Peyer's patch (tissue), 4 donors: Measurements from ENCODE around the gene MYL6B. TPM values are rescaled to one million over a fixed set of nuclear protein-coding genes. Genes with fewer than 3 reads are reported as not detected.

Experiments
- DNase-seq, 3 donors: peaks; one replicate each; pipeline ENCODE4 v3.0.0-alpha.2; 2017 to 2019
- H3K27ac ChIP-seq, 4 donors: fragments of 200-600 bp; sonication (generic); one replicate each; pipeline ENCODE4 v1.5.1; 2016 to 2019
- H3K27me3 ChIP-seq, 2 donors: fragments of 200-600 bp; sonication (generic); one replicate each; pipeline ENCODE4 v1.5.1; 2019
- H3K36me3 ChIP-seq, 3 donors: fragments of 200-600 bp; sonication (generic); one replicate each; pipeline ENCODE4 v1.5.1; 2016 to 2019
- H3K4me1 ChIP-seq, 4 donors: fragments of 200-600 bp; sonication (generic); one replicate each; pipeline ENCODE4 v1.5.1; 2016 to 2019
- H3K4me3 ChIP-seq, 4 donors: fragments of 200-600 bp; sonication (generic); 1 replicate in 3 of 4; 2 replicates in 1 of 4; pipeline ENCODE4 v1.5.1; 2016 to 2019; ENCODE audit warnings: mild to moderate bottlenecking in 1 of 4
- H3K9me3 ChIP-seq, 4 donors: fragments of 200-600 bp; sonication (generic); one replicate each; pipeline ENCODE4 v1.5.1; 2016 to 2019; ENCODE audit warnings: mild to moderate bottlenecking in 1 of 4
- POLR2A ChIP-seq, 2 donors: fragments of 450-650 bp; IDR thresholded peaks; one replicate each; pipeline ENCODE4 v1.5.1; 2017; ENCODE audit warnings: antibody characterized with exemption in 2 of 2, mild to moderate bottlenecking in 2 of 2, moderate library complexity in 2 of 2
- total RNA-seq, 4 donors: library from RNA; depleted of rRNA; stranded (reverse); fragments of >200 nt; gene quantifications; one replicate each; pipeline ENCODE4 v1.1.0, GENCODE V29; 2016
- TF ChIP-seq, protein P1 (sequence below), 6 experiments: fragments of 450-650 bp in 4 of 6; fragments of 200-600 bp in 2 of 6; sonication (generic) in 1 of 6; IDR thresholded peaks; one replicate each; pipeline ENCODE4 v1.5.1; 2017 to 2019; ENCODE audit warnings: antibody characterized with exemption in 6 of 6, mild to moderate bottlenecking in 3 of 6, moderate library complexity in 1 of 6

MYL6B gene
- total RNA-seq, 4 donors from 2014 or later: 16.0 to 46.2 (median 21.3) TPM

DNA sequence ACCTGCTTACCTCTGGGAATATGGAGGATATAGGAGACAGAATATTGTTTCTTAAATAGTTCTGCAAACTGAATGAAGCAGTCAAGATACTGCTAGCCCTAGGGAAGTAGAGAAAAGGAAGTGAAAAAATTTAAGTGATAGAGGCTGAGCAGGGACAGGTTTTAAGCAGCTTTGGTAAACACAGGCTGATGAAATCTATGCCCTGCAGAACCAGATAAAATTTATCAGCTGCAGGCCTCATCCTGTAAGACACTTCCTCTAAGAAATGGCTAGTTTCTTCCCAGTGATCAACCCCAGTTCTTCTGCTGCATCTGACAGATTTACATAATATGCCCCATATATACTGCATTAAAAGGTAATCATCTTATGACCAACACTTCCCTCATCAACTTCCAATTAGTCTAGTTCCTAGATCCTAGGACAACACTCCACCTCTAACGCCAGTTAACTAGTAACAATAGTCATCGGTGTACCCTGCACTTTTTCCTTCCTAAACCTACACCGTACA lies 25.6 kb upstream of the MYL6B start:
- H3K9me3 ChIP-seq: no peaks in the 10 kb centered on the region
- H3K27ac ChIP-seq: peak overlapping the region; percentile 52 to 96 (median 80)
- H3K4me1 ChIP-seq: peaks cover 4 to 35% (median 17%) of the 10 kb centered on the region in 4 donors
- peaks cover 0 to 12% (median 0%) of the 10 kb centered on the region in 3 donors for H3K36me3 ChIP-seq
- no peaks in the 10 kb centered on the region for H3K27me3 ChIP-seq
- no peak for DNase-seq
- no peak overlapping the region for H3K4me3 ChIP-seq
- TF ChIP-seq POLR2A (IDR thresholded peaks at IDR 0.05): no peak
- TF ChIP-seq, protein P1, sequence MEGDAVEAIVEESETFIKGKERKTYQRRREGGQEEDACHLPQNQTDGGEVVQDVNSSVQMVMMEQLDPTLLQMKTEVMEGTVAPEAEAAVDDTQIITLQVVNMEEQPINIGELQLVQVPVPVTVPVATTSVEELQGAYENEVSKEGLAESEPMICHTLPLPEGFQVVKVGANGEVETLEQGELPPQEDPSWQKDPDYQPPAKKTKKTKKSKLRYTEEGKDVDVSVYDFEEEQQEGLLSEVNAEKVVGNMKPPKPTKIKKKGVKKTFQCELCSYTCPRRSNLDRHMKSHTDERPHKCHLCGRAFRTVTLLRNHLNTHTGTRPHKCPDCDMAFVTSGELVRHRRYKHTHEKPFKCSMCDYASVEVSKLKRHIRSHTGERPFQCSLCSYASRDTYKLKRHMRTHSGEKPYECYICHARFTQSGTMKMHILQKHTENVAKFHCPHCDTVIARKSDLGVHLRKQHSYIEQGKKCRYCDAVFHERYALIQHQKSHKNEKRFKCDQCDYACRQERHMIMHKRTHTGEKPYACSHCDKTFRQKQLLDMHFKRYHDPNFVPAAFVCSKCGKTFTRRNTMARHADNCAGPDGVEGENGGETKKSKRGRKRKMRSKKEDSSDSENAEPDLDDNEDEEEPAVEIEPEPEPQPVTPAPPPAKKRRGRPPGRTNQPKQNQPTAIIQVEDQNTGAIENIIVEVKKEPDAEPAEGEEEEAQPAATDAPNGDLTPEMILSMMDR (IDR thresholded peaks at IDR 0.05): no peak

DNA sequence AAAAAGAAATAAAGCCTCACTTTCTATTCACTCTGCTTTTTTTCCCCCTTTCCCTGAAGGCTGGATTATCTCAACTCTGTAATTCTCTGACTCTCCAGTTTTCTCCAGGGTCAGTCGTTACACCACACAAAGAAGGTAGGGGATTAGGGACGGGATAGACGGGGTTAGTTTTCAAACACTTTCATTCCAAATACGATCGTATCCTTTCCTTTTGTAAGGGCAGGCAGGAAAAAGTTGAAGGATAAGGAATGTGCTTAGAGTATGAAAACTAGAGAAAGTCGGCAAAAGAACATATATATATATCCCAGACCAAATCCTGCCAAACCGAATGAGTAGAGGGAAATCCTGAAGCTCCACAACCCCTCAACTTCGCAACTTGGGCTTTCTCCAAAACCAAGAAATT lies 24.9 kb upstream of the MYL6B start:
- H3K4me1 ChIP-seq: peaks cover 4 to 35% (median 17%) of the 10 kb centered on the region in 4 donors
- no peaks in the 10 kb centered on the region for H3K27me3 ChIP-seq
- peak overlapping the region; percentile 52 to 96 (median 80) for H3K27ac ChIP-seq
- DNase-seq: no peak
- peaks cover 0 to 15% (median 0%) of the 10 kb centered on the region in 3 donors for H3K36me3 ChIP-seq
- H3K4me3 ChIP-seq: peak overlapping the region in 3 of 4 donors; percentile 82 to 93 (median 88)
- TF ChIP-seq, protein P1 (IDR thresholded peaks at IDR 0.05): peak in 1 of 6 experiments; percentile 9
- no peak for TF ChIP-seq POLR2A (IDR thresholded peaks at IDR 0.05)
- no peaks in the 10 kb centered on the region for H3K9me3 ChIP-seq

DNA sequence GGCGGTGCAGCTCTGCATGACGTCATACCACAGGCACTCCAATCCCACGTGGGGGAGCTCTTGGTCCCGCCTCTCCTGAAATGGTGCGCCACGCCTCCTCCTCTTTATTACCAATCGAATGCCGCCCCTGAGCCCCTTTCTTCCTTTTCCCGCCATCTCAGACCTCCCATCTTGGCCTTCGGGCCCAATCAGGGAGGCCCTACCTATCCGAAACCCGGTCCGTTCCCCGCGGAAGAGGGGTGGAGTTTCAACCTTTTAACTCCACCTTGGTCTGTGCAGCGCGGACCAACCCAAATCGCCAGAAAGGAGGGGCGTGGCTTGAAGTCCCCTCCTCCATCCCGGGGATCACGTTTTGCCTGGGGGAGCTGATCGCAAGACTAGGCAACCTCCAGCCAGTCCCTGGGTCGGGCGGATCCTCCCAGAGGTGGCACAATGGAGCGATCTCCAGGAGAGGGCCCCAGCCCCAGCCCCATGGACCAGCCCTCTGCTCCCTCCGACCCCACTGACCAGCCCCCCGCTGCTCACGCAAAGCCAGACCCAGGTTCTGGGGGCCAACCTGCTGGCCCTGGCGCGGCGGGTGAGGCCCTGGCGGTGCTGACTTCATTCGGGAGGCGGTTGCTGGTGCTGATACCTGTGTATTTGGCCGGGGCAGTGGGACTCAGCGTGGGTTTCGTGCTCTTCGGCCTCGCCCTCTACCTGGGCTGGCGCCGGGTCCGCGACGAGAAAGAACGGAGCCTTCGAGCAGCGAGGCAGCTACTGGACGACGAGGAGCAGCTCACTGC lies 24.3 kb upstream of the MYL6B start, which contains the start of gene ESYT1:
TSS of gene ESYT1 (plus strand) at position 380 of the 782 bp plus-strand sequence. CDS start at position 433, 53 bp downstream.
- TF ChIP-seq, protein P1 (IDR thresholded peaks at IDR 0.05): no peak
- peak; percentile 59 to 90 for TF ChIP-seq POLR2A (IDR thresholded peaks at IDR 0.05)
- Histone ChIP-seq H3K9me3 (no peaks in the 10 kb centered on the region), H3K27ac (peak within 1 kb of the TSS; percentile 89 to 96 (median 91)), H3K27me3 (no peaks in the 10 kb centered on the region), H3K4me1 (peaks cover 4 to 35% (median 17%) of the 10 kb centered on the region in 4 donors), H3K4me3 (peak within 1 kb of the TSS; percentile 79 to 93 (median 85)), H3K36me3 (peaks cover 0 to 21% (median 0%) of the 10 kb centered on the region in 3 donors)
- DNase-seq: peak; percentile 96 to 100 (median 99)

DNA sequence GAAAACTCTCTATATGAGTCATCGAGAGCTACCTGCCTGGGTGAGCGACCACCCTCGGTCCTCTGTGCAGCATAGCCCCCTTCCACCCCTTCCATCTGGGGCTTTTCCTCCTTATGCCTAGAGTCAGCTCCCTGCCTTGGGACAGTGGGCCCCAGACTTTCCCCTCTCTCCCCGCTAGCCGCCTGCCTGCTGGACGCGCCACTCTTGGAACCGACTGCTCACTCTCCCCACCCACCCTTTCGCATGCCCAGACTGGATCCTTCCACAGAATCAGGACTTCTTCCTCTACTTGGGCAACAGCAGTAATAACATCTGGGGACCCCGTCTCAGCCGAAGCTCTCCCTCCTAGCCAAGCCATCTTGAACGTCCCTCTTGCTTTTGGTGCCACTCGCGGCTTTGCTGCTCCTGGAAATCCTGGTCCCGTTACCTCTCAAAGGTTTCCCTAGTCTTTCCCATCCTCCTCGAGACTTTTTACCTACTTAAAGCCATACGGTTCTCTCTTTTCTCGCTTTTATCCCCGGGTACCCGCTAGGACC lies 23.6 kb upstream of the MYL6B start:
- DNase-seq: peak; percentile 32 to 59 (median 58)
- no peak for TF ChIP-seq POLR2A (IDR thresholded peaks at IDR 0.05)
- TF ChIP-seq, protein P1 (IDR thresholded peaks at IDR 0.05): no peak
- H3K27ac ChIP-seq: peak overlapping the region; percentile 89 to 96 (median 91)
- H3K4me1 ChIP-seq: peaks cover 4 to 35% (median 17%) of the 10 kb centered on the region in 4 donors
- peak overlapping the region; percentile 79 to 93 (median 85) for H3K4me3 ChIP-seq
- no peaks in the 10 kb centered on the region for H3K27me3 ChIP-seq
- H3K36me3 ChIP-seq: peaks cover 0 to 28% (median 0%) of the 10 kb centered on the region in 3 donors
- H3K9me3 ChIP-seq: no peaks in the 10 kb centered on the region

DNA sequence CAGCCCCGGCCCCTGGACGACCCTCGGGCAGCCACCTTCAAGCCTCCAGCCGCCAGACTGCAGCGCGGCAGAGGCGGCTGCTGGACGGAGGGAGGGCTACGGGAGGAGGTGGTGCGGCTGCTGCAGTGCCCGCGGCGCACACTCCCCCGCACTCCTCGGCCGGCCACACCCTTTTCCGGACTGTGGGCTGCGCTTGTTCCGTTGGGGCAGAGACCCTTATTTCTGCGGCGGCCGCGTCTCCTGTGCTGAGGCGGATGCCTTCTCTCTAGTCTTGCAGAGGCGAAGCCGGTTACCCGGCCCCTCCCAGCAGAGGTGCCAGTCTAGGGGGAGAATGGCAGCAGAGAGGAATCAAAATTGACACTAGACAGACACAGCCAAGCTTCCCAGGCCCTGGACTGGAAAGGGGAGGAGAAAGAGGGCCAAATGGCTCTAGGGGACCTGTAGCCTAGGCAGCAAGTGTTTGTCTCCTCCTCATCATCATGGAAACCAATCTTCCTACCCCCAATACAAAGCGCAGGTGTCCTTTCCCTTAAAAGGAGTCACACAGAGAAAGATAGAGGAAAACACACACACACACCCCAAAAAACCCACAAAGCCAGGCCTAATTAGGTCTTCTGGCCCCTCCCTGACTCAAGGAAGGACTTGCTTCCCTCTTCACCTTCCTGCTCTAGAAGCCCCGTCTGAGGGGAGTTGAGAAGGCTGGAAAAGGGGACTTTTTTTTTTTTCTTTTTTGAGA lies 23.0 kb upstream of the MYL6B start:
- Histone ChIP-seq H3K27ac (peak overlapping the region; percentile 89 to 96 (median 91)), H3K27me3 (no peaks in the 10 kb centered on the region), H3K36me3 (peaks cover 0 to 34% (median 0%) of the 10 kb centered on the region in 3 donors), H3K4me3 (peak overlapping the region; percentile 79 to 93 (median 85)), H3K4me1 (peaks cover 4 to 35% (median 17%) of the 10 kb centered on the region in 4 donors), H3K9me3 (no peaks in the 10 kb centered on the region)
- TF ChIP-seq, protein P1 (IDR thresholded peaks at IDR 0.05): no peak
- TF ChIP-seq POLR2A (IDR thresholded peaks at IDR 0.05): peak in 1 of 2 donors; percentile 38
- DNase-seq: peak; percentile 72 to 94 (median 88)
